ENCODE results near the gene ZFHX3.

GRCh38 chr16:73021866-73022495 is 25.9 kb downstream of the ZFHX3 start:
- no peak for TF ChIP-seq EZH2 (IDR thresholded peaks at IDR 0.05; ENCODE audit: low read length)
- TF ChIP-seq CTCF (optimal IDR thresholded peaks at IDR 0.05 in 1 of 3, IDR thresholded peaks at IDR 0.05 in 1 of 3, conservative IDR thresholded peaks at IDR 0.05 in 1 of 3; ENCODE audit: extremely low read depth in 1 of 3, insufficient read depth in 2 of 3, low read length in 3 of 3) = no peak
